ENCODE results near the gene ATRX.

ATRX gene

DNA sequence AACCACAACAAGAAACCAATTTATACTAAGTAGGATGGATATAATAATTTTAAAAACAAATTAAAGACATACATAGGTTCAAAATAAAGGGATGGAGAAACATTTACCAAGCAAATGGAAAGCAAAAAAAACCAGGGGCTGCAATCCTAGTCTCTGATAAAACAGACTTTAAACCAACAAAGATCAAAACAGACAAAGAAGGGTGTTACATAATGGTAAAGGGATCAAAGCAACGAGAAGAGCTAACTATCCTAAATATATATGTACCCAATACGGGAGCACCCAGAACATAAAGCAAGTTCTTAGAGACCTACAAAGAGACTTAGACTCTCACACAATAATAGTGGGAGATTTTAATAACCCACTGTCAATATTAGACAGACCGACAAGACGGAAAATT, 66.6 kb downstream of the ATRX start (continued):
- TF ChIP-seq, protein P1, sequence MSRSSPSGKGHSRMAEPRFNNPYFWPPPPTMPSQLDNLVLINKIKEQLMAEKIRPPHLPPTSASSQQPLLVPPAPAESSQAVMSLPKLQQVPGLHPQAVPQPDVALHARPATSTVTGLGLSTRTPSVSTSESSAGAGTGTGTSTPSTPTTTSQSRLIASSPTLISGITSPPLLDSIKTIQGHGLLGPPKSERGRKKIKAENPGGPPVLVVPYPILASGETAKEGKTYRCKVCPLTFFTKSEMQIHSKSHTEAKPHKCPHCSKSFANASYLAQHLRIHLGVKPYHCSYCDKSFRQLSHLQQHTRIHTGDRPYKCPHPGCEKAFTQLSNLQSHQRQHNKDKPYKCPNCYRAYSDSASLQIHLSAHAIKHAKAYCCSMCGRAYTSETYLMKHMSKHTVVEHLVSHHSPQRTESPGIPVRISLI (tag by site-specific recombination; IDR thresholded peaks at IDR 0.05), result no peak
- no peak for TF ChIP-seq ZNF514 (tag by site-specific recombination; IDR thresholded peaks at IDR 0.05)
- no peak for TF ChIP-seq ZNF155 (tag by site-specific recombination; IDR thresholded peaks at IDR 0.05)
- TF ChIP-seq, protein P2, sequence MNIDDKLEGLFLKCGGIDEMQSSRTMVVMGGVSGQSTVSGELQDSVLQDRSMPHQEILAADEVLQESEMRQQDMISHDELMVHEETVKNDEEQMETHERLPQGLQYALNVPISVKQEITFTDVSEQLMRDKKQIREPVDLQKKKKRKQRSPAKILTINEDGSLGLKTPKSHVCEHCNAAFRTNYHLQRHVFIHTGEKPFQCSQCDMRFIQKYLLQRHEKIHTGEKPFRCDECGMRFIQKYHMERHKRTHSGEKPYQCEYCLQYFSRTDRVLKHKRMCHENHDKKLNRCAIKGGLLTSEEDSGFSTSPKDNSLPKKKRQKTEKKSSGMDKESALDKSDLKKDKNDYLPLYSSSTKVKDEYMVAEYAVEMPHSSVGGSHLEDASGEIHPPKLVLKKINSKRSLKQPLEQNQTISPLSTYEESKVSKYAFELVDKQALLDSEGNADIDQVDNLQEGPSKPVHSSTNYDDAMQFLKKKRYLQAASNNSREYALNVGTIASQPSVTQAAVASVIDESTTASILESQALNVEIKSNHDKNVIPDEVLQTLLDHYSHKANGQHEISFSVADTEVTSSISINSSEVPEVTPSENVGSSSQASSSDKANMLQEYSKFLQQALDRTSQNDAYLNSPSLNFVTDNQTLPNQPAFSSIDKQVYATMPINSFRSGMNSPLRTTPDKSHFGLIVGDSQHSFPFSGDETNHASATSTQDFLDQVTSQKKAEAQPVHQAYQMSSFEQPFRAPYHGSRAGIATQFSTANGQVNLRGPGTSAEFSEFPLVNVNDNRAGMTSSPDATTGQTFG (tag by site-specific recombination; IDR thresholded peaks at IDR 0.05; ENCODE audit: borderline replicate concordance), result no peak
- TF ChIP-seq SCRT1 (tag by site-specific recombination; IDR thresholded peaks at IDR 0.05; ENCODE audit: borderline replicate concordance), result no peak
- TF ChIP-seq ZNF2 (tag by site-specific recombination; IDR thresholded peaks at IDR 0.05), result no peak
- TF ChIP-seq ZNF501 (tag by site-specific recombination; IDR thresholded peaks at IDR 0.05), result no peak
- TF ChIP-seq, protein P3, sequence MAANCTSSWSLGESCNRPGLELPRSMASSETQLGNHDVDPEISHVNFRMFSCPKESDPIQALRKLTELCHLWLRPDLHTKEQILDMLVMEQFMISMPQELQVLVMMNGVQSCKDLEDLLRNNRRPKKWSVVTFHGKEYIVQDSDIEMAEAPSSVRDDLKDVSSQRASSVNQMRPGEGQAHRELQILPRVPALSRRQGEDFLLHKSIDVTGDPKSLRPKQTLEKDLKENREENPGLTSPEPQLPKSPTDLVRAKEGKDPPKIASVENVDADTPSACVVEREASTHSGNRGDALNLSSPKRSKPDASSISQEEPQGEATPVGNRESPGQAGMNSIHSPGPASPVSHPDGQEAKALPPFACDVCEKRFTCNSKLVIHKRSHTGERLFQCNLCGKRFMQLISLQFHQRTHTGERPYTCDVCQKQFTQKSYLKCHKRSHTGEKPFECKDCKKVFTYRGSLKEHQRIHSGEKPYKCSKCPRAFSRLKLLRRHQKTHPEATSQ (tag by site-specific recombination; IDR thresholded peaks at IDR 0.05), result no peak
- TF ChIP-seq, protein P4, sequence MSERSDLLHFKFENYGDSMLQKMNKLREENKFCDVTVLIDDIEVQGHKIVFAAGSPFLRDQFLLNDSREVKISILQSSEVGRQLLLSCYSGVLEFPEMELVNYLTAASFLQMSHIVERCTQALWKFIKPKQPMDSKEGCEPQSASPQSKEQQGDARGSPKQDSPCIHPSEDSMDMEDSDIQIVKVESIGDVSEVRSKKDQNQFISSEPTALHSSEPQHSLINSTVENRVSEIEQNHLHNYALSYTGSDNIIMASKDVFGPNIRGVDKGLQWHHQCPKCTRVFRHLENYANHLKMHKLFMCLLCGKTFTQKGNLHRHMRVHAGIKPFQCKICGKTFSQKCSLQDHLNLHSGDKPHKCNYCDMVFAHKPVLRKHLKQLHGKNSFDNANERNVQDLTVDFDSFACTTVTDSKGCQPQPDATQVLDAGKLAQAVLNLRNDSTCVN (tag by site-specific recombination; optimal IDR thresholded peaks at IDR 0.05), result no peak

DNA sequence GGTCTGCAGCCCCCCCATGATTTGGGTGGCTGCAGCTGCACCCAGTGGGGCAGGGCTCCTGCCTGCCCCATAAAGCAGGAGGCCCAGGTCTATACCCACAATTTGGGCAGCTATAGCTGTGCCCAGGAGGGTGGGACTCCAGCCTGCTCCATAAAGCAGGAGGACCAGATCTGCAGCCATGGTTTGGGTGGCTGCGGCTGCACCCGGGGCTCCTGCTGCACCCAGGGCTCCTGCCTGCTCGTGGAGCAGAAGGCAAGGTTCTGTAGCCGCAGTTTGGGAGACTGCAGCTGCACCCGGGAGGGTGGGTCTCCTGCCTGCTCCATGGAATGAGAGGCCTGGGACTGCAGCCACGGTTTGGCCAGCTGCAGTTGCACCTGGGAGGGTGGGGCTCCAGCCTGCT, 81.1 kb downstream of the ATRX start:
- H3K27ac ChIP-seq (ENCODE audit: extremely low read depth, low read depth, low read length), result no peak overlapping the region
- no peak overlapping the region for H3K4me3 ChIP-seq (ENCODE audit: low read depth, low read length)
- ChIA-PET POLR2A (no interaction called here), CTCF (no interaction called here)
- peaks cover 3% of the 10 kb centered on the region for H3K9me3 ChIP-seq (ENCODE audit: control insufficient read depth, insufficient read depth, low read depth, low read length)
- no peak for TF ChIP-seq ZNF76 (tag by site-specific recombination; IDR thresholded peaks at IDR 0.05; ENCODE audit: borderline replicate concordance, low read depth)
- TF ChIP-seq ZBTB21 (tag by site-specific recombination; IDR thresholded peaks at IDR 0.05), result no peak
- TF ChIP-seq, protein P2 (tag by site-specific recombination; IDR thresholded peaks at IDR 0.05; ENCODE audit: borderline replicate concordance), result no peak
- no peak for TF ChIP-seq ZNF121 (tag by site-specific recombination; IDR thresholded peaks at IDR 0.05)
- TF ChIP-seq, protein P5, sequence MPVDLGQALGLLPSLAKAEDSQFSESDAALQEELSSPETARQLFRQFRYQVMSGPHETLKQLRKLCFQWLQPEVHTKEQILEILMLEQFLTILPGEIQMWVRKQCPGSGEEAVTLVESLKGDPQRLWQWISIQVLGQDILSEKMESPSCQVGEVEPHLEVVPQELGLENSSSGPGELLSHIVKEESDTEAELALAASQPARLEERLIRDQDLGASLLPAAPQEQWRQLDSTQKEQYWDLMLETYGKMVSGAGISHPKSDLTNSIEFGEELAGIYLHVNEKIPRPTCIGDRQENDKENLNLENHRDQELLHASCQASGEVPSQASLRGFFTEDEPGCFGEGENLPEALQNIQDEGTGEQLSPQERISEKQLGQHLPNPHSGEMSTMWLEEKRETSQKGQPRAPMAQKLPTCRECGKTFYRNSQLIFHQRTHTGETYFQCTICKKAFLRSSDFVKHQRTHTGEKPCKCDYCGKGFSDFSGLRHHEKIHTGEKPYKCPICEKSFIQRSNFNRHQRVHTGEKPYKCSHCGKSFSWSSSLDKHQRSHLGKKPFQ (tag by site-specific recombination; IDR thresholded peaks at IDR 0.05), result no peak
- TF ChIP-seq ZFP37 (tag by site-specific recombination; IDR thresholded peaks at IDR 0.05), result no peak
- no peak for TF ChIP-seq KLF7 (tag by site-specific recombination; IDR thresholded peaks at IDR 0.05; ENCODE audit: borderline replicate concordance)
- no peak for TF ChIP-seq KLF8 (tag by site-specific recombination; IDR thresholded peaks at IDR 0.05)
- TF ChIP-seq ZBTB20 (tag by site-specific recombination; IDR thresholded peaks at IDR 0.05), result no peak
- TF ChIP-seq ZNF114 (tag by site-specific recombination; IDR thresholded peaks at IDR 0.05), result no peak
- TF ChIP-seq ZFP41 (tag by site-specific recombination; IDR thresholded peaks at IDR 0.05; ENCODE audit: borderline replicate concordance), result no peak
- peaks cover 21 to 36% of the 10 kb centered on the region in 2 experiments for H3K36me3 ChIP-seq (ENCODE audit: control insufficient read depth in 2 of 2, insufficient read depth in 1 of 2, low read length in 2 of 2)
- no peaks in the 10 kb centered on the region for H3K4me1 ChIP-seq (ENCODE audit: control insufficient read depth, insufficient read depth, low read length)
